IMR-90 (cell line): ENCODE measurements around the gene ISG20. TPM values are rescaled to one million over a fixed set of nuclear protein-coding genes. Genes with fewer than 3 reads are reported as not detected.

ENCODE experiments used
- ATAC-seq: fragments of 200-7000 bp; cut with Tn5 transposase; 2 replicates; pipeline ENCODE4 v1.9.1; 2020; ENCODE audit warnings: low read depth, mild to moderate bottlenecking, moderate library complexity
- BruUV-seq: library from RNA; stranded (reverse); fragments of 400-500 nt; replicated peaks from 2 replicates; lab custom pipeline; 2021; lab: Mats Ljungman, UMichigan
- CTCF ChIA-PET: fragments of 300-600 bp; formaldehyde crosslinking; extraction: SDS; loops from one replicate; lab custom pipeline; 2021; ENCODE audit warnings: antibody characterized with exemption; lab: Yijun Ruan, JAX
- POLR2A ChIA-PET: fragments of 300-600 bp; sonication (Branson Sonifier 250); formaldehyde crosslinking; loops from one replicate; lab custom pipeline; 2022; ENCODE audit warnings: antibody characterized with exemption; ENCODE audit not compliant: unreplicated experiment; lab: Charles Lee
- DNase-seq: peaks from one replicate; pipeline ENCODE4 v3.0.0; 2013
- H2AFZ ChIP-seq: replicated peaks from 2 replicates; pipeline ENCODE3; 2013; ENCODE audit warnings: low read length, mild to moderate bottlenecking; ENCODE audit not compliant: poor library complexity
- H2AK5ac ChIP-seq: 2 replicates; pipeline ENCODE4 v1.6.1; 2013; ENCODE audit warnings: low read depth, low read length, inconsistent platforms
- H2AK9ac ChIP-seq: replicated peaks from 2 replicates; pipeline ENCODE3; 2013; ENCODE audit warnings: mild to moderate bottlenecking, low read depth, low read length, moderate library complexity; ENCODE audit not compliant: poor library complexity
- H2BK120ac ChIP-seq: 2 replicates; pipeline ENCODE4 v1.6.1; 2013; ENCODE audit warnings: low read depth, low read length, inconsistent platforms
- H2BK15ac ChIP-seq: 3 replicates; pipeline ENCODE4 v1.6.1; 2013; ENCODE audit warnings: low read depth, low read length, inconsistent platforms
- H2BK20ac ChIP-seq: 2 replicates; pipeline ENCODE4 v1.6.1; 2013; ENCODE audit warnings: low read depth, mild to moderate bottlenecking, inconsistent platforms, low read length, moderate library complexity
- H2BK5ac ChIP-seq: 2 replicates; pipeline ENCODE4 v1.6.1; 2013; ENCODE audit warnings: mild to moderate bottlenecking, low read depth, low read length, inconsistent platforms; ENCODE audit not compliant: poor library complexity, severe bottlenecking
- H3K14ac ChIP-seq: replicated peaks from 2 replicates; pipeline ENCODE4 v1.6.1; 2013; ENCODE audit warnings: low read depth, low read length, inconsistent platforms
- H3K18ac ChIP-seq: 2 replicates; pipeline ENCODE4 v1.6.1; 2013; ENCODE audit warnings: low read depth, low read length, control low read depth
- H3K23ac ChIP-seq: 2 replicates; pipeline ENCODE4 v1.6.1; 2013; ENCODE audit warnings: low read depth, low read length, inconsistent platforms
- H3K27ac ChIP-seq: 2 replicates; pipeline ENCODE4 v1.5.1; 2013; ENCODE audit warnings: mild to moderate bottlenecking, control low read depth, low read length; ENCODE audit not compliant: insufficient read depth
- H3K27me3 ChIP-seq: 2 replicates; pipeline ENCODE4 v1.6.1; 2013; ENCODE audit warnings: low read length; ENCODE audit not compliant: control insufficient read depth, insufficient read depth
- H3K36me3 ChIP-seq: 2 replicates; pipeline ENCODE4 v1.6.1; 2013; ENCODE audit warnings: low read length, mixed read lengths; ENCODE audit not compliant: control insufficient read depth, insufficient read depth
- H3K4ac ChIP-seq: 2 replicates; pipeline ENCODE4 v1.6.1; 2013; ENCODE audit warnings: low read depth, low read length, inconsistent platforms
- H3K4me1 ChIP-seq: 2 replicates; pipeline ENCODE4 v1.6.1; 2013; ENCODE audit warnings: low read length, mixed read lengths; ENCODE audit not compliant: control insufficient read depth, insufficient read depth
- H3K4me2 ChIP-seq: 2 replicates; pipeline ENCODE4 v1.6.1; 2013; ENCODE audit warnings: low read depth, mild to moderate bottlenecking, control low read depth, low read length, moderate library complexity
- H3K4me3 ChIP-seq: 2 replicates; pipeline ENCODE4 v1.5.1; 2013; ENCODE audit warnings: low read depth, mild to moderate bottlenecking, control low read depth, low read length, moderate library complexity; ENCODE audit not compliant: insufficient read depth
- H3K56ac ChIP-seq: 2 replicates; pipeline ENCODE4 v1.6.1; 2013; ENCODE audit warnings: low read length, inconsistent platforms; ENCODE audit not compliant: insufficient read depth; ENCODE audit errors: extremely low read depth
- H3K79me1 ChIP-seq, 2 experiments: 2 replicates each; pipeline ENCODE4 v1.6.1; 2013; ENCODE audit warnings: low read length in 2 of 2, inconsistent platforms in 1 of 2, low read depth in 1 of 2
- H3K9ac ChIP-seq: 2 replicates; pipeline ENCODE4 v1.6.1; 2013; ENCODE audit warnings: low read depth, low read length, control low read depth
- H3K9me1 ChIP-seq: 2 replicates; pipeline ENCODE4 v1.6.1; 2013; ENCODE audit warnings: low read length, inconsistent platforms; ENCODE audit not compliant: insufficient read depth
- H3K9me3 ChIP-seq: 2 replicates; pipeline ENCODE4 v1.6.1; 2013; ENCODE audit warnings: low read length; ENCODE audit not compliant: control insufficient read depth, insufficient read depth
- H4K20me1 ChIP-seq: 2 replicates; pipeline ENCODE4 v1.6.1; 2013; ENCODE audit warnings: low read length, inconsistent platforms; ENCODE audit not compliant: insufficient read depth
- H4K5ac ChIP-seq: 2 replicates; pipeline ENCODE4 v1.6.1; 2013; ENCODE audit warnings: mild to moderate bottlenecking, low read depth, low read length, control low read depth
- H4K8ac ChIP-seq, 2 experiments: 2 replicates each; pipeline ENCODE4 v1.6.1; 2013; ENCODE audit warnings: low read depth in 2 of 2, low read length in 2 of 2, control low read depth in 1 of 2, inconsistent platforms in 1 of 2
- H4K91ac ChIP-seq: 2 replicates; pipeline ENCODE4 v1.6.1; 2013; ENCODE audit warnings: low read depth, low read length, inconsistent platforms; ENCODE audit not compliant: insufficient read depth
- FOS ChIP-seq: fragments of 150-350 bp; IDR thresholded peaks from 2 replicates; pipeline ENCODE4 v1.6.1; 2016; ENCODE audit warnings: low read depth, low read length
- MAFK ChIP-seq: IDR thresholded peaks from 2 replicates; pipeline ENCODE4 v1.6.1; 2012; ENCODE audit warnings: low read depth, low read length, improper control_type of control experiment
- MXI1 ChIP-seq: IDR thresholded peaks from 2 replicates; pipeline ENCODE4 v1.6.1; 2012; ENCODE audit warnings: low read depth, mild to moderate bottlenecking, low read length, moderate library complexity, borderline replicate concordance
- RAD21 ChIP-seq: IDR thresholded peaks from 2 replicates; pipeline ENCODE4 v1.6.1; 2012; ENCODE audit warnings: low read length, improper control_type of control experiment
- RFX5 ChIP-seq: IDR thresholded peaks from 2 replicates; pipeline ENCODE4 v1.8.0; 2012; ENCODE audit warnings: low read depth, mild to moderate bottlenecking, low read length, moderate library complexity
- SMC3 ChIP-seq: fragments of 150-350 bp; IDR thresholded peaks from 2 replicates; pipeline ENCODE4 v1.6.1; 2016; ENCODE audit warnings: low read depth, mild to moderate bottlenecking, antibody characterized with exemption, low read length, moderate library complexity
- WGBS, 2 experiments: methylation state at CpG; one replicate each; pipeline versions ENCODE4 v1.1.5 to v1.1.7; 2013; ENCODE audit warnings: missing lambda C conversion rate in 2 of 2; ENCODE audit not compliant: insufficient read length in 1 of 2; ENCODE audit errors: extremely low coverage in 2 of 2; 5-methylcytosine and 5-hydroxymethylcytosine counted together
- dilution Hi-C: fragments of 300-500 bp; cut with HindIII; formaldehyde crosslinking; loops from one replicate; pipeline ENCODE4 v1.14.3; 2018; ENCODE audit warnings: low sequenced_read_pairs; ENCODE audit not compliant: unreplicated experiment
- in situ Hi-C: fragments of 300-500 bp; cut with MboI; formaldehyde crosslinking; loops from 3 replicates; pipeline ENCODE4 v1.14.3; 2019; ENCODE audit warnings: low sequenced_read_pairs, inconsistent platforms, mixed read lengths
- intact Hi-C: fragments of 100-400 bp; cut with micrococcal nuclease; formaldehyde crosslinking; loops from 2 replicates; pipeline ENCODE4 v1.10.0; 2022
- polyA plus RNA-seq, 3 experiments: library from polyadenylated mRNA; depleted of rRNA; stranded (reverse); fragments of >200 nt; gene quantifications; 2 replicates each; pipeline ENCODE4 v1.2.3, GENCODE V29; 2012; ENCODE audit warnings: low replicate concordance in 1 of 3
- total RNA-seq: library from RNA; depleted of rRNA; stranded (reverse); fragments of >200 nt; gene quantifications from 2 replicates; pipeline ENCODE4 v1.2.3, GENCODE V29; 2012
- TF ChIP-seq, protein P1 (sequence below): fragments of 150-350 bp; IDR thresholded peaks from 2 replicates; pipeline ENCODE4 v1.6.1; 2017; ENCODE audit warnings: mild to moderate bottlenecking, antibody characterized with exemption, low read length, low read depth
- TF ChIP-seq, protein P2 (sequence below): conservative IDR thresholded peaks from 2 replicates; pipeline ENCODE4 v1.5.1; 2012; ENCODE audit warnings: mild to moderate bottlenecking, low read depth, low read length, improper control_type of control experiment
- TF ChIP-seq, protein P3 (sequence below): fragments of 150-350 bp; IDR thresholded peaks from 2 replicates; pipeline ENCODE4 v1.6.1; 2016; ENCODE audit warnings: low read depth, mild to moderate bottlenecking, low read length, moderate library complexity, borderline replicate concordance

The ISG20 gene
- total and polyA plus RNA-seq, 2 of the 4 experiments (the other 2 are of a cell fraction) = 0.72 to 1.2 TPM

DNA sequence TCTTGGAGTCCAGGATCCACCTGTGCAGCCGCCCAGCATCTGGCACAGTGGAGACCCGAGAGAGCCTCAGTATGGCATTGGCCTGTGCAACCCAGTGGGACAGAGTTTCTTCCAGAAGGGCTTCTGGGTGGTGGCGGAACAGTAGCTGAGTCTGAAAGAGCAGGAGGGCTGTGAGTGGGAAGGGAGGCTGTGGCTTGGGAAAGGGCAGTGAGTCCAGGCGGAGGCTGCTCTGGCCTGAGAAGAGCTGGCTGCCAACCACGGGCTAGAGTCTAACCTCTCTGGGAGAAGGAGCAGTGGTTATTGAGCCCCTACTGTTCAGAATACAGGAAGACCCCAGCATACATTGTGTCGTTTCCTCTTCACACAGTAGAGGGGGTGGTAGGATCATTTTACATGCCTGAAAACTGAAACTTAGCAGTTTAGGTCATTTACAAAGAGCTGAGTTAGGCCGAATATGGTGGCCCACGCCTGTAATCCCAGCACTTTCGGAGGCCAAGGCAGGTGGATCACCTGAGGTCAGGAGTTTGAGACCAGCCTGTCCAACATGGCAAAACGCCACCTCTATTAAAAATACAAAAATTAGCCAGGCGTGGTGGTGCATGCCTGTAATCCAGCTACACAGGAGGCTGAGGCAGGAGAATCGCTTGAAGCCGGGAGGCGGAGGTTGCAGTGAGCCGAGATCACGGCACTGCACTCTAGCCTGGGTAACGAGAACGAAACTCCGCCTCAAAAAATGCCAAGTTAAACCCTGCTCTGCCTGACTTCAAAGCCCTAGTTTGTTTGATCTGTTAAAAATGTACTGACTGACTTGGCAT lies 14.5 kb upstream of the ISG20 start:
- peak overlapping the region; percentile 63; the same call in 1 of the 2 replicates for H2AK5ac ChIP-seq
- in situ Hi-C loops = no loop called here

More for the DNA sequence above, 14.5 kb upstream of the ISG20 start:
- Histone ChIP-seq H3K36me3 (peaks cover 35% of the 10 kb centered on the region), H3K14ac (peak overlapping the region; percentile 23; the same call in 1 of the 2 replicates), H3K4me3 (no peak overlapping the region), H3K23ac (peak overlapping the region; percentile 65; the same call in 1 of the 2 replicates), H2BK5ac (peak overlapping the region; percentile 37), H4K20me1 (peaks cover 78% of the 10 kb centered on the region), H3K9me1 (peaks cover 30% of the 10 kb centered on the region), H2AFZ (no peak overlapping the region), H3K18ac (no peak overlapping the region), H3K56ac (no peak overlapping the region; the same call in 1 of the 2 replicates), H2BK20ac (no peak overlapping the region; the same call in 1 of the 2 replicates), H3K27ac (peak overlapping the region; percentile 75), H2AK9ac (no peak overlapping the region), H2BK120ac (no peak overlapping the region), H2BK15ac (0 out of 3 replicates have a peak overlapping the region, but pooled peaks have one; percentile 31), H3K9me3 (no peaks in the 10 kb centered on the region), H4K5ac (no peak overlapping the region), H3K79me1 (peaks cover 10 to 57% of the 10 kb centered on the region in 2 experiments), H4K8ac (no peak overlapping the region), H3K4me1 (peaks cover 27% of the 10 kb centered on the region), H3K27me3 (no peaks in the 10 kb centered on the region), H3K4me2 (peak overlapping the region; percentile 51), H3K9ac (0 out of 2 replicates have a peak overlapping the region, but pooled peaks have one; percentile 13), H4K91ac (peak overlapping the region; percentile 6; the same call in 1 of the 2 replicates), H3K4ac (peak overlapping the region; percentile 48; the same call in 1 of the 2 replicates)
- 85% methylated on average over 5 of the region's 19 CpGs; no CpG with 5 or more reads in 1 of the 2 experiments for WGBS, 2 experiments
- DNase-seq (peak; percentile 61), ATAC-seq (no peak)
- TF ChIP-seq, protein P1, sequence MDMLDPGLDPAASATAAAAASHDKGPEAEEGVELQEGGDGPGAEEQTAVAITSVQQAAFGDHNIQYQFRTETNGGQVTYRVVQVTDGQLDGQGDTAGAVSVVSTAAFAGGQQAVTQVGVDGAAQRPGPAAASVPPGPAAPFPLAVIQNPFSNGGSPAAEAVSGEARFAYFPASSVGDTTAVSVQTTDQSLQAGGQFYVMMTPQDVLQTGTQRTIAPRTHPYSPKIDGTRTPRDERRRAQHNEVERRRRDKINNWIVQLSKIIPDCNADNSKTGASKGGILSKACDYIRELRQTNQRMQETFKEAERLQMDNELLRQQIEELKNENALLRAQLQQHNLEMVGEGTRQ = no peak
- TF ChIP-seq SMC3 (no peak), FOS (no peak), MXI1 (no peak), RFX5 (no peak), RAD21 (peak; percentile 50), MAFK (0 out of 2 replicates have a peak, but pooled peaks have one; percentile 24)
- TF ChIP-seq, protein P2, sequence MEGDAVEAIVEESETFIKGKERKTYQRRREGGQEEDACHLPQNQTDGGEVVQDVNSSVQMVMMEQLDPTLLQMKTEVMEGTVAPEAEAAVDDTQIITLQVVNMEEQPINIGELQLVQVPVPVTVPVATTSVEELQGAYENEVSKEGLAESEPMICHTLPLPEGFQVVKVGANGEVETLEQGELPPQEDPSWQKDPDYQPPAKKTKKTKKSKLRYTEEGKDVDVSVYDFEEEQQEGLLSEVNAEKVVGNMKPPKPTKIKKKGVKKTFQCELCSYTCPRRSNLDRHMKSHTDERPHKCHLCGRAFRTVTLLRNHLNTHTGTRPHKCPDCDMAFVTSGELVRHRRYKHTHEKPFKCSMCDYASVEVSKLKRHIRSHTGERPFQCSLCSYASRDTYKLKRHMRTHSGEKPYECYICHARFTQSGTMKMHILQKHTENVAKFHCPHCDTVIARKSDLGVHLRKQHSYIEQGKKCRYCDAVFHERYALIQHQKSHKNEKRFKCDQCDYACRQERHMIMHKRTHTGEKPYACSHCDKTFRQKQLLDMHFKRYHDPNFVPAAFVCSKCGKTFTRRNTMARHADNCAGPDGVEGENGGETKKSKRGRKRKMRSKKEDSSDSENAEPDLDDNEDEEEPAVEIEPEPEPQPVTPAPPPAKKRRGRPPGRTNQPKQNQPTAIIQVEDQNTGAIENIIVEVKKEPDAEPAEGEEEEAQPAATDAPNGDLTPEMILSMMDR = peak; percentile 50
- TF ChIP-seq, protein P3, sequence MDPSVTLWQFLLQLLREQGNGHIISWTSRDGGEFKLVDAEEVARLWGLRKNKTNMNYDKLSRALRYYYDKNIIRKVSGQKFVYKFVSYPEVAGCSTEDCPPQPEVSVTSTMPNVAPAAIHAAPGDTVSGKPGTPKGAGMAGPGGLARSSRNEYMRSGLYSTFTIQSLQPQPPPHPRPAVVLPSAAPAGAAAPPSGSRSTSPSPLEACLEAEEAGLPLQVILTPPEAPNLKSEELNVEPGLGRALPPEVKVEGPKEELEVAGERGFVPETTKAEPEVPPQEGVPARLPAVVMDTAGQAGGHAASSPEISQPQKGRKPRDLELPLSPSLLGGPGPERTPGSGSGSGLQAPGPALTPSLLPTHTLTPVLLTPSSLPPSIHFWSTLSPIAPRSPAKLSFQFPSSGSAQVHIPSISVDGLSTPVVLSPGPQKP = no peak
- dilution Hi-C loops (no loop called here), intact Hi-C loops (no loop called here)
- BruUV-seq = no TSS peak
- POLR2A ChIA-PET = no interaction called here
- CTCF ChIA-PET = interaction anchor here (0.8 to 1.3 kb wide), 2 partner anchors 21 to 200 kb away, joined by 3 to 4 read pairs; no protein-coding TSS in a partner anchor
